ENCODE results near the gene CPLX3. TPM values are rescaled to one million over a fixed set of nuclear protein-coding genes. Genes with fewer than 3 reads are reported as not detected.

CPLX3 gene
- total RNA-seq, 4 donors from 2014 or later = not detected

GRCh38 chr15:74869372-74869725 lies 42.9 kb downstream of the CPLX3 start:
- no peak for DNase-seq (ENCODE audit: low spot score in 2 of 2)
- peaks cover 0 to 77% (median 64%) of the 10 kb centered on the region in 4 donors for H3K4me1 ChIP-seq
- H3K9me3 ChIP-seq = no peaks in the 10 kb centered on the region
- TF ChIP-seq CTCF (IDR thresholded peaks at IDR 0.05) = no peak
- TF ChIP-seq EP300 (IDR thresholded peaks at IDR 0.05) = no peak
- no peak for TF ChIP-seq POLR2A (IDR thresholded peaks at IDR 0.05)
- no peak overlapping the region for H3K4me3 ChIP-seq
- H3K27me3 ChIP-seq = no peaks in the 10 kb centered on the region
- peak overlapping the region in 3 of 4 donors; percentile 67 to 93 (median 92) for H3K27ac ChIP-seq
- peaks cover 0 to 5% (median 0%) of the 10 kb centered on the region in 3 donors for H3K36me3 ChIP-seq

GRCh38 chr15:74869726-74870407 lies 43.4 kb downstream of the CPLX3 start:
- Histone ChIP-seq H3K36me3 (peaks cover 0 to 5% (median 0%) of the 10 kb centered on the region in 3 donors), H3K9me3 (no peaks in the 10 kb centered on the region), H3K27me3 (no peaks in the 10 kb centered on the region), H3K4me3 (no peak overlapping the region), H3K27ac (peak overlapping the region in 3 of 4 donors; percentile 67 to 93 (median 92)), H3K4me1 (peaks cover 0 to 73% (median 64%) of the 10 kb centered on the region in 4 donors)
- 52 to 56% methylated on average over 6 of the region's 6 CpGs for WGBS, 2 donors
- peak in 1 of 2 donors; percentile 59 for DNase-seq (ENCODE audit: low spot score in 2 of 2)
- no peak for TF ChIP-seq POLR2A (IDR thresholded peaks at IDR 0.05)
- TF ChIP-seq EP300 (IDR thresholded peaks at IDR 0.05) = peak in 1 of 2 donors; percentile 66

- Histone ChIP-seq H3K9me3 (no peaks in the 10 kb centered on the region), H3K27ac (peak overlapping the region in 3 of 4 donors; percentile 67 to 93 (median 92)), H3K27me3 (no peaks in the 10 kb centered on the region), H3K4me1 (peaks cover 0 to 73% (median 64%) of the 10 kb centered on the region in 4 donors), H3K4me3 (peak overlapping the region in 1 of 4 donors; percentile 0), H3K36me3 (peaks cover 0 to 5% (median 0%) of the 10 kb centered on the region in 3 donors)
- TF ChIP-seq CTCF (IDR thresholded peaks at IDR 0.05) (no peak), EP300 (IDR thresholded peaks at IDR 0.05) (peak in 1 of 2 donors; percentile 15)
- DNase-seq (ENCODE audit: low spot score in 2 of 2) = no peak
- WGBS, 2 donors = 31 to 46% methylated on average over 6 of the region's 6 CpGs
Observed at GRCh38 chr15:74870436-74871215, 44.2 kb downstream of the CPLX3 start.

- Histone ChIP-seq H3K4me3 (peak overlapping the region; percentile 69 to 76 (median 75)), H3K9me3 (no peaks in the 10 kb centered on the region), H3K4me1 (peaks cover 0 to 56% (median 47%) of the 10 kb centered on the region in 4 donors), H3K27ac (peak overlapping the region; percentile 91 to 97 (median 92)), H3K27me3 (no peaks in the 10 kb centered on the region), H3K36me3 (no peaks in the 10 kb centered on the region)
- 0 to 3% methylated on average over 11 of the region's 11 CpGs for WGBS, 2 donors
- no peak for DNase-seq (ENCODE audit: low spot score in 2 of 2)
- TF ChIP-seq POLR2A (IDR thresholded peaks at IDR 0.05) (no peak), CTCF (IDR thresholded peaks at IDR 0.05) (no peak), EP300 (IDR thresholded peaks at IDR 0.05) (no peak)
Observed at GRCh38 chr15:74872702-74873035, 46.2 kb downstream of the CPLX3 start.

- TF ChIP-seq CTCF (IDR thresholded peaks at IDR 0.05) (peak in 1 of 5 experiments; percentile 39), EP300 (IDR thresholded peaks at IDR 0.05) (peak in 1 of 2 donors; percentile 92), POLR2A (IDR thresholded peaks at IDR 0.05) (peak; percentile 63 to 87)
- H3K9me3 ChIP-seq = no peaks in the 10 kb centered on the region
- DNase-seq (ENCODE audit: low spot score in 2 of 2) = peak; percentile 85 to 90
- peak within 1 kb of the TSS; percentile 69 to 76 (median 75) for H3K4me3 ChIP-seq
- H3K27me3 ChIP-seq = no peaks in the 10 kb centered on the region
- H3K36me3 ChIP-seq = no peaks in the 10 kb centered on the region
- H3K27ac ChIP-seq = peak within 1 kb of the TSS; percentile 91 to 97 (median 92)
- WGBS, 2 donors = 0% methylated on average over 25 to 29 of the region's 52 CpGs
- peaks cover 0 to 51% (median 42%) of the 10 kb centered on the region in 4 donors for H3K4me1 ChIP-seq
Observed at GRCh38 chr15:74873036-74873755, 46.8 kb downstream of the CPLX3 start, which contains the start of gene SCAMP2. Gene SCAMP2 (minus strand): TSS chr15:74873365. CDS start chr15:74873255, 110 bp downstream.
